GM10248 (cell line): ENCODE results near the gene OPN4.

Experiments used
- CTCF ChIA-PET: fragments of 300-600 bp; sonication (Branson Sonifier 250); formaldehyde crosslinking; extraction: SDS; loops from one replicate; lab custom pipeline; 2021; ENCODE audit warnings: antibody characterized with exemption; lab: Yijun Ruan, JAX
- POLR2A ChIA-PET: fragments of 350-650 bp; sonication (Branson Sonifier 250); formaldehyde crosslinking; extraction: SDS; loops from one replicate; lab custom pipeline; 2020; ENCODE audit warnings: antibody characterized with exemption; lab: Yijun Ruan, JAX
- DNase-seq: peaks from one replicate; pipeline ENCODE4 v3.0.0; 2012; ENCODE audit errors: extremely low spot score
- TF ChIP-seq, protein P1 (sequence below): IDR thresholded peaks from 2 replicates; pipeline ENCODE4 v1.5.1; 2012; ENCODE audit warnings: mild to moderate bottlenecking, low read depth; ENCODE audit errors: extremely low read depth, missing control alignments, control extremely low read depth

Gene OPN4

DNA sequence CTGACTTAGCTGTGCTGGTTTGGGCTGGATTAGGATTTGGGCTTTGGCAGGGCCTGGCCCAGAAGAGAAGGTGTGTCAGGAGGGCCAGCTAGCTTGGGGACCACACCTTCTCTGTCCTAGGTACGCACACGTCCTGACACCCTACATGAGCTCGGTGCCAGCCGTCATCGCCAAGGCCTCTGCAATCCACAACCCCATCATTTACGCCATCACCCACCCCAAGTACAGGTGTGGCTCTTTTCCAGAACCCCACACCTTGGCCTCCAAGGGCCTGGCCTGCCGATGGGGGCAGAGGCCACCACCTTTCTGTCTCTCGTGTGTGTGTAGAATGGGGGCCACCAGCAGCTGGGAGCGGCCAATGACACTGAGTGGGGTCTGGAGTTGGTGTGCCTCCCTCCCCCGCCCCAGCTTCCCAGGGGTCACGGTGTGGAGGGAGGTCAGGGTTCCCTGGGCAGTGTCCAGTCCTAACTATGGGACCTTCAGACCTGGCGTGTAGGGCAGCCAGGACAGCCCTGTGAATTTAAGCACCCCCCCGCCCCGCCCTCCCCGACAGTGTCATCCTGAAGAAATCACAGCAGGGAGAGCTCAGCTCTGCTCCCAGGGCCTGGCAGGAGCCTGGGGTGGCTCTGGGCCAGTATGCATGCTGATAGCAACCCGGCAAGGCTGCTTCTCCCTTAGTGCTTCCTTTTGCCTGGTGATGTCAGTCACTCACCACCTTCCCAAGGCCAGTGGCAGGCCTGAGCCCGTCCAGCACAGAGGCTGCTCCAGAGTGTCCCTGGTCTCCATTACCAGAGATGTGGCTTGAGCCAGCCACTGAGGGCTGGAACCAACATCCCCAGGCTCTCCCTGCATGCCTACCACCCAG, 7.0 kb downstream of the OPN4 start:
- TF ChIP-seq, protein P1, sequence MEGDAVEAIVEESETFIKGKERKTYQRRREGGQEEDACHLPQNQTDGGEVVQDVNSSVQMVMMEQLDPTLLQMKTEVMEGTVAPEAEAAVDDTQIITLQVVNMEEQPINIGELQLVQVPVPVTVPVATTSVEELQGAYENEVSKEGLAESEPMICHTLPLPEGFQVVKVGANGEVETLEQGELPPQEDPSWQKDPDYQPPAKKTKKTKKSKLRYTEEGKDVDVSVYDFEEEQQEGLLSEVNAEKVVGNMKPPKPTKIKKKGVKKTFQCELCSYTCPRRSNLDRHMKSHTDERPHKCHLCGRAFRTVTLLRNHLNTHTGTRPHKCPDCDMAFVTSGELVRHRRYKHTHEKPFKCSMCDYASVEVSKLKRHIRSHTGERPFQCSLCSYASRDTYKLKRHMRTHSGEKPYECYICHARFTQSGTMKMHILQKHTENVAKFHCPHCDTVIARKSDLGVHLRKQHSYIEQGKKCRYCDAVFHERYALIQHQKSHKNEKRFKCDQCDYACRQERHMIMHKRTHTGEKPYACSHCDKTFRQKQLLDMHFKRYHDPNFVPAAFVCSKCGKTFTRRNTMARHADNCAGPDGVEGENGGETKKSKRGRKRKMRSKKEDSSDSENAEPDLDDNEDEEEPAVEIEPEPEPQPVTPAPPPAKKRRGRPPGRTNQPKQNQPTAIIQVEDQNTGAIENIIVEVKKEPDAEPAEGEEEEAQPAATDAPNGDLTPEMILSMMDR = no peak
- ChIA-PET POLR2A (no interaction called here), CTCF (no interaction called here)
- no peak for DNase-seq

DNA sequence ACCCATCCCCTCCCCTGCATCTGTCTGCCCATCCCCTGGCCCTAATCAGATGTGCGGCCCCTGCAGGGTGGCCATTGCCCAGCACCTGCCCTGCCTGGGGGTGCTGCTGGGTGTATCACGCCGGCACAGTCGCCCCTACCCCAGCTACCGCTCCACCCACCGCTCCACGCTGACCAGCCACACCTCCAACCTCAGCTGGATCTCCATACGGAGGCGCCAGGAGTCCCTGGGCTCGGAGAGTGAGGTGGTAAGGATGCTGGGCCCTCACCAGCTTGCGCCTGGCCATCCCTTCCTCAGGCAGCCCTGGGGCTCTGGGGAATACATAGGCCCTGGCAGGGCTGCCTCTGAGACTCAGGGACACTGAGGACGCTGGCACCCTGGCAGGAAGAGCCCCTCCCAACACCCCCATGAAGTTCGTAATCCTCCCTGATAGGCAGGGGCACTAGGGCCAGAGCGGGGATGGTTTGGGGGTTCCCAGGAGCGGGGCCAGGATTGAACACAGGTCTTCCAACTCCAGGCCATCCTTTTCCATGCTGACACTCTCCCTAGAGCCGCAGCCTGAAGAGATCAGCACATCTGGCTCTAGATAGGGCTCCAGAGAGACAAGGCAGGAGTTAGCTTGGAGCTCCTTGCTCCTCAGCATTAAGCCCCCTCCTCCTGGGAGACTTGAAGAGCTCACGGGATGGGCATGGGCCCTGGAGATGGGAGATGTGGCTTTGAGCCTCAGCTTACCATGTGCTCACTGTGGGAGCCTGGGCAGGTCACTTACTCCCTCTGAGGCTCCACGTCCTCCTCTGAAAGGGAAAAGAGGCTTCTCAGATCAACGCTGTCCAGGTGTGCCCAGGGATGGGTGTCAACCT, 8.1 kb downstream of the OPN4 start:
- TF ChIP-seq, protein P1 = no peak
- no peak for DNase-seq
- ChIA-PET POLR2A (no interaction called here), CTCF (no interaction called here)

DNA sequence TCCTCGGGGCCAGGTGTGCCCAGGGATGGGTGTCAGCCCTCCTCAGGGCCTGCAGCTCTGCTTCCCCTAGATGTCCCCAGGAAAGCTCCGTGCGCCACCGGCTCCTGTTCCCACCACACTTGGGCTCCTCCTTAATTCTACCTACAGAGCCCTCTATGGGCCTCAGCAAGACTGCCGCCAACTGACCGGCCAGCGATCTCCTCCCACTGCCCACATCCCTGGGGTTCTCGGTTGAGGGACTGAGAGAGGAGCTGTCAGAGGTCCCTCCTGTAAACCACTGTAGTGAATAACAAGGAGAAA, 8.6 kb downstream of the OPN4 start:
- ChIA-PET CTCF (no interaction called here), POLR2A (no interaction called here)
- TF ChIP-seq, protein P1 = no peak
- no peak for DNase-seq

DNA sequence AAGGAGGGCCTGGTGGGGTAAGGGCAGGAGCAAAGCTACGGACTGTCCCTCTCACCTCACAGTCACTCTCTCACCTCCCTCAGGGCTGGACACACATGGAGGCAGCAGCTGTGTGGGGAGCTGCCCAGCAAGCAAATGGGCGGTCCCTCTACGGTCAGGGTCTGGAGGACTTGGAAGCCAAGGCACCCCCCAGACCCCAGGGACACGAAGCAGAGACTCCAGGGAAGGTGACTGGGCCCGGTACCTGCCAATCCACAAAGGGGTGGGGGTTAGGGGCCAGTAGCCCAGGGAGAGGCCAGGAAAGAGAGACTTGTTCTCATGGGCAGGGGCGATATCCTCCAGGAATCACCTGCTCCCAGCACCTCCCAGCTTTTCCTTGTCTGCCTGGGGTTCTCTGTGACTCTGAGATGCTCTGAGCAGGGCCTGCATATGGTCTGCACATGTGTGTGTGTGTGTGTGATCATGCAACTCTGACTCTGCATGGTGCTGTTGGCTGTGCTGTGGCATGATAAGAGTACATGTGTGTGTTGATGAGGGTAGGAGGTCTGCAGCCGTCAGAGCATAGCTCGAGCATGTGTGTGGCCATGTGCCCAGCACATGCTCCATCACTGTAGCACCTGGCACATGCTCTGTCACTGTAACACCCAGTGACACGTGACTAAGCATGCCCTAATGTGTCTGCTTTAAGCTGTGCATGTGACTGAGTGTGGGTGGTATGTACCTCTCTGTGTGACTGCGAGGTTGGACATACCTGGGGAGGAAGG, 9.4 kb downstream of the OPN4 start:
- no peak for DNase-seq
- POLR2A ChIA-PET = no interaction called here
- CTCF ChIA-PET = no interaction called here
- TF ChIP-seq, protein P1 = no peak

DNA sequence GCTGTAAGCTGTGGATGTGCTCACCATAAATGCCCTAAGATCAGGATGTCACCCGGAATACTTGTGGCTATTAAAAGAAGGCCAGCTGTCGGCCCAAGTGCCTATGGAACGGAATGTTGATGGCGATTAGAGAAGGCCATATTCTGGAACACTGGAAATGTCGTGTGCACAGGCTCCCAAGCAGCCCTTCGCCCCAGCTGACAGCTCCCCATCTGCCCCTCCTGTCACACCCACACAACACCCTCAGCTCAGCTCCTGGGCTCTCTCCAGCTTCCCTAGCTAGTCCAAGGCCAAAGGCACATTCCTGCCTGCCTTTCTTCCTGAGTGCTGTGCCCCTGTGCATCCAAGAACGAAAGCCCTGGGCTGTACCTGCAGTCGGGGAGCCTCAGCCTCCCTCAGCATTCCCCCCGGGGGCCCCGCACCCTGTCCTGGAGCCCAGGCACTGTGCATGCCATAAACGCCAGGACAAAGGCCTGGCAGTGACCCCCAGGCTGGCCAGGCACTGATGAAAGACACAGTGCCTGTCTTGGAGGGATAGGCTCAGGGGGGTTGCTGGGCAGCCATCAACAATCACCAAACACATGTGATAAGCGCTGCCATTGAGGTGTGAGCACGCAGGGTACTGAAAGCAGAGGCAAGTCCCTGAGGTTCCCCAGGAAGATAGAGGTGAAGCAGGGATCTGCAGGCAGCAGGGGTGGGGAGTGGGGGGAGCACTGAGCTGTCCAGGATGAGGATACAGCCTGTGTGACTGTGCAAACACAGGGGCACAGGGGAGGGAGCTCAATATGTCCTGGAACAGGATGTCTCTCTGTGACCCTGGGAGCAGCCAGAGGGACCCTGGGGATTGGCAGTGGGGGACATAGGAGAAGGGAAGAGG, 10.2 kb downstream of the OPN4 start:
- POLR2A ChIA-PET = no interaction called here
- DNase-seq = no peak
- CTCF ChIA-PET = interaction anchor here (0.7 kb wide), 1 partner anchor 9 kb away, joined by 3 read pairs; no protein-coding TSS in a partner anchor
- TF ChIP-seq, protein P1 = no peak
